ENCODE measurements around the gene PHF14.

GRCh38 chr7:11191081-11191480 is 217.4 kb downstream of the PHF14 start:
- TF ChIP-seq CTCF (IDR thresholded peaks at IDR 0.05) (no peak), POLR2A (IDR thresholded peaks at IDR 0.05) (no peak), POLR2AphosphoS5 (IDR thresholded peaks at IDR 0.05) (no peak)
